H9 (cell line): ENCODE measurements around the gene RALGAPA2. TPM values are rescaled to one million over a fixed set of nuclear protein-coding genes. Genes with fewer than 3 reads are reported as not detected.
A peak's percentile ranks its signal among the peaks of the same experiment; 100 is the strongest.

Experiments used
- DNase-seq: peaks from one replicate; pipeline ENCODE4 v3.0.0-alpha.2; 2017
- H2AFZ ChIP-seq: one replicate; pipeline ENCODE4 v1.6.1; 2013; ENCODE audit warnings: mild to moderate bottlenecking, low read length, control low read depth, moderate library complexity
- H2AK5ac ChIP-seq: 2 replicates; pipeline ENCODE4 v1.6.1; 2013; ENCODE audit warnings: low read length, control low read depth, mixed read lengths; ENCODE audit not compliant: insufficient read length
- H2BK120ac ChIP-seq: one replicate; pipeline ENCODE4 v1.6.1; 2013; ENCODE audit warnings: low read depth, mild to moderate bottlenecking, low read length, control low read depth, inconsistent platforms; ENCODE audit not compliant: poor library complexity, severe bottlenecking
- H2BK12ac ChIP-seq: 2 replicates; pipeline ENCODE4 v1.6.1; 2013; ENCODE audit warnings: low read length, control low read depth, mixed read lengths, low read depth; ENCODE audit not compliant: insufficient read length
- H2BK15ac ChIP-seq: 2 replicates; pipeline ENCODE4 v1.6.1; 2013; ENCODE audit warnings: low read depth, low read length, control low read depth
- H2BK20ac ChIP-seq: one replicate; pipeline ENCODE4 v1.6.1; 2013; ENCODE audit warnings: low read depth, mild to moderate bottlenecking, low read length, control low read depth, inconsistent platforms; ENCODE audit not compliant: poor library complexity, severe bottlenecking
- H2BK5ac ChIP-seq: 2 replicates; pipeline ENCODE4 v1.6.1; 2013; ENCODE audit warnings: low read length, control low read depth, mixed read lengths; ENCODE audit not compliant: insufficient read length
- H3K14ac ChIP-seq: 2 replicates; pipeline ENCODE4 v1.6.1; 2013; ENCODE audit warnings: low read length, control low read depth; ENCODE audit not compliant: insufficient read depth
- H3K18ac ChIP-seq: 2 replicates; pipeline ENCODE4 v1.6.1; 2013; ENCODE audit warnings: low read depth, mild to moderate bottlenecking, mixed read lengths, low read length, control low read depth; ENCODE audit not compliant: insufficient read length
- H3K23ac ChIP-seq: 2 replicates; pipeline ENCODE4 v1.6.1; 2013; ENCODE audit warnings: low read length, control low read depth, mixed read lengths, low read depth; ENCODE audit not compliant: insufficient read length
- H3K23me2 ChIP-seq: 2 replicates; pipeline ENCODE4 v1.6.1; 2013; ENCODE audit warnings: low read depth, mild to moderate bottlenecking, mixed read lengths, low read length, control low read depth; ENCODE audit not compliant: insufficient read length, poor library complexity, severe bottlenecking
- H3K27ac ChIP-seq: 2 replicates; pipeline ENCODE4 v1.5.1; 2013; ENCODE audit warnings: low read length, control low read depth, mixed read lengths, low read depth; ENCODE audit not compliant: insufficient read length
- H3K27me3 ChIP-seq: 2 replicates; pipeline ENCODE4 v1.6.1; 2013; ENCODE audit warnings: low read length, control low read depth, inconsistent platforms; ENCODE audit not compliant: insufficient read depth
- H3K4ac ChIP-seq: 2 replicates; pipeline ENCODE4 v1.6.1; 2013; ENCODE audit warnings: low read depth, mild to moderate bottlenecking, control low read depth, inconsistent platforms, low read length, moderate library complexity
- H3K4me1 ChIP-seq: 2 replicates; pipeline ENCODE4 v1.6.1; 2013; ENCODE audit warnings: low read length, control low read depth, inconsistent platforms; ENCODE audit not compliant: insufficient read depth
- H3K4me2 ChIP-seq: 2 replicates; pipeline ENCODE4 v1.6.1; 2013; ENCODE audit warnings: low read length, control low read depth, mixed read lengths; ENCODE audit not compliant: insufficient read length, insufficient read depth
- H3K56ac ChIP-seq: 2 replicates; pipeline ENCODE4 v1.6.1; 2013; ENCODE audit warnings: low read depth, mild to moderate bottlenecking, mixed read lengths, low read length, control low read depth; ENCODE audit not compliant: insufficient read length
- H3K79me1 ChIP-seq: 2 replicates; pipeline ENCODE4 v1.6.1; 2013; ENCODE audit warnings: low read depth, mild to moderate bottlenecking, moderate library complexity, low read length, control low read depth, inconsistent platforms; ENCODE audit not compliant: insufficient read depth, poor library complexity, severe bottlenecking
- H3K79me2 ChIP-seq: 2 replicates; pipeline ENCODE4 v1.6.1; 2013; ENCODE audit warnings: low read length, control low read depth, inconsistent platforms; ENCODE audit not compliant: insufficient read depth
- H3K9ac ChIP-seq: 2 replicates; pipeline ENCODE4 v1.6.1; 2013; ENCODE audit warnings: low read length, control low read depth, mixed read lengths; ENCODE audit not compliant: insufficient read length; ENCODE audit errors: extremely low read depth
- H3K9me3 ChIP-seq: one replicate; pipeline ENCODE4 v1.6.1; 2013; ENCODE audit warnings: low read depth, low read length, inconsistent platforms; ENCODE audit not compliant: control insufficient read depth
- H3T11ph ChIP-seq: one replicate; pipeline ENCODE4 v1.6.1; 2013; ENCODE audit warnings: mild to moderate bottlenecking, low read length, control low read depth, inconsistent platforms
- H4K20me1 ChIP-seq: one replicate; pipeline ENCODE4 v1.6.1; 2013; ENCODE audit not compliant: control insufficient read depth, insufficient read length, insufficient read depth
- H4K5ac ChIP-seq: 2 replicates; pipeline ENCODE4 v1.6.1; 2013; ENCODE audit warnings: low read depth, mild to moderate bottlenecking, mixed read lengths, low read length, control low read depth; ENCODE audit not compliant: insufficient read length
- H4K8ac ChIP-seq: replicated peaks from 2 replicates; pipeline ENCODE4 v1.6.1; 2013; ENCODE audit warnings: low read length, control low read depth, mixed read lengths, low read depth; ENCODE audit not compliant: insufficient read length
- H4K91ac ChIP-seq: 2 replicates; pipeline ENCODE4 v1.6.1; 2013; ENCODE audit warnings: low read depth, mild to moderate bottlenecking, moderate library complexity, mixed read lengths, low read length, control low read depth; ENCODE audit not compliant: insufficient read length
- H3K27ac Mint-ChIP-seq, 3 experiments: 2 replicates in 2 of 3; 3 replicates in 1 of 3; pipeline ENCODE4 v1.8.0; 2020 to 2021; ENCODE audit warnings: mixed read lengths in 3 of 3, mild to moderate bottlenecking in 1 of 3, moderate library complexity in 1 of 3
- H3K27me3 Mint-ChIP-seq: 2 replicates; pipeline ENCODE4 v1.8.0; 2021; ENCODE audit warnings: low read depth, mild to moderate bottlenecking, moderate library complexity, mixed read lengths
- H3K36me3 Mint-ChIP-seq, 3 experiments: 2 replicates in 2 of 3; 3 replicates in 1 of 3; pipeline ENCODE4 v1.8.0; 2020 to 2021; ENCODE audit warnings: low read depth in 3 of 3, mixed read lengths in 3 of 3; ENCODE audit not compliant: insufficient read depth in 1 of 3
- H3K4me1 Mint-ChIP-seq, 2 experiments: 2 replicates each; pipeline ENCODE4 v1.8.0; 2020; ENCODE audit warnings: mixed read lengths in 2 of 2
- H3K4me3 Mint-ChIP-seq, 2 experiments: 2 replicates in 1 of 2; 3 replicates in 1 of 2; pipeline ENCODE4 v1.8.0; 2020 to 2021; ENCODE audit warnings: mild to moderate bottlenecking in 2 of 2, mixed read lengths in 2 of 2, moderate library complexity in 1 of 2
- H3K9me3 Mint-ChIP-seq, 2 experiments: 2 replicates in 1 of 2; 3 replicates in 1 of 2; pipeline ENCODE4 v1.8.0; 2020; ENCODE audit warnings: mild to moderate bottlenecking in 2 of 2, mixed read lengths in 2 of 2, moderate library complexity in 1 of 2
- WGBS: extraction: QIAGEN DNeasy Blood & Tissue Kit; methylation state at CpG from one replicate; pipeline ENCODE4 v1.1.7; 2013; ENCODE audit warnings: missing lambda C conversion rate, low lambda C conversion rate, mixed read lengths; ENCODE audit not compliant: insufficient read length; ENCODE audit errors: extremely low coverage; 5-methylcytosine and 5-hydroxymethylcytosine counted together
- total RNA-seq: library from RNA; stranded (reverse); gene quantifications from 2 replicates; pipeline ENCODE4 v1.2.1, GENCODE V29; 2021
- TF ChIP-seq, protein P1 (sequence below): fragments of 200-600 bp; sonication (generic); conservative IDR thresholded peaks from 3 replicates; pipeline ENCODE4 v1.8.0; 2021; ENCODE audit warnings: antibody characterized with exemption, mild to moderate bottlenecking

Gene RALGAPA2
- total RNA-seq, 1 experiment from 2014 or later: 16.6 TPM

DNA sequence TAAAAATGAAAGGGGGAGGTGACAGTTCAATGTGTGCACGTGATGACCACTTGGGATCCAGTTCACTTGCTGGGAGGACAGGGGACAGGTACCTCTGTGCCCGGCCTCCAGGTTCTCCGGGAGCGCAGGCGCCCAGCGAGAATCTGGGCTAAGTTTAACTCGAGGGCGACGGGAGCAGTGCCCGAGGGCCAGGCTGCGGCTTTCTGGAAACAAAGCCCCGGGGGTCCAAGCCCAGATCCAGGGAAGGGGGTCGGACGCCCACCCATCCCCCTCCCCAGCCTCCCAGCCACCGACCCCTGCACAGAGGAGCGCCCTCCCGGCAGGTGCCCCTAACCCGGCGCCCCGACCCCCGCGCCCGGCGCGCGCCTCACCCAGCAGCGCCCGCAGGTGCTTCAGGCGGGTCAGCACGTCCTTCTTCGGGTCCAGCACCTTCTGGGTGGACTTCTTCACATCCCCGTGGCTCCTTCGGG, 405 bp downstream of the RALGAPA2 start:
- Histone ChIP-seq H2BK120ac (no peak overlapping the region), H2AFZ (no peak overlapping the region), H3K27ac (no peak overlapping the region), H3K9ac (peak overlapping the region; percentile 63), H3K4me1 (peaks cover 4% of the 10 kb centered on the region), H3K23ac (no peak overlapping the region), H3K27me3 (no peaks in the 10 kb centered on the region), H3K4me2 (peak overlapping the region; percentile 75), H4K5ac (no peak overlapping the region), H2BK15ac (no peak overlapping the region), H2BK5ac (no peak overlapping the region), H4K8ac (no peak overlapping the region), H3K14ac (no peak overlapping the region), H3K23me2 (peaks cover 6% of the 10 kb centered on the region), H2BK12ac (no peak overlapping the region), H3T11ph (no peak overlapping the region), H4K91ac (no peak overlapping the region), H2BK20ac (no peak overlapping the region), H3K9me3 (no peaks in the 10 kb centered on the region), H3K4ac (no peak overlapping the region), H3K18ac (no peak overlapping the region), H4K20me1 (no peaks in the 10 kb centered on the region), H3K79me2 (peaks cover 1% of the 10 kb centered on the region; the same call in 1 of the 2 replicates), H3K56ac (no peak overlapping the region), H2AK5ac (no peak overlapping the region), H3K79me1 (no peaks in the 10 kb centered on the region)
- peak overlapping the region; percentile 78 to 86 for H3K4me3 Mint-ChIP-seq
- WGBS: no CpG with 5 or more reads among the region's 33 CpGs
- no peak overlapping the region for H3K27ac Mint-ChIP-seq
- no peaks in the 10 kb centered on the region; a peak in 1 of 7 replicates for H3K36me3 Mint-ChIP-seq
- H3K4me1 Mint-ChIP-seq: peaks cover 21 to 26% of the 10 kb centered on the region in 2 experiments
- no peaks in the 10 kb centered on the region for H3K27me3 Mint-ChIP-seq
- no peaks in the 10 kb centered on the region for H3K9me3 Mint-ChIP-seq
- TF ChIP-seq, protein P1, sequence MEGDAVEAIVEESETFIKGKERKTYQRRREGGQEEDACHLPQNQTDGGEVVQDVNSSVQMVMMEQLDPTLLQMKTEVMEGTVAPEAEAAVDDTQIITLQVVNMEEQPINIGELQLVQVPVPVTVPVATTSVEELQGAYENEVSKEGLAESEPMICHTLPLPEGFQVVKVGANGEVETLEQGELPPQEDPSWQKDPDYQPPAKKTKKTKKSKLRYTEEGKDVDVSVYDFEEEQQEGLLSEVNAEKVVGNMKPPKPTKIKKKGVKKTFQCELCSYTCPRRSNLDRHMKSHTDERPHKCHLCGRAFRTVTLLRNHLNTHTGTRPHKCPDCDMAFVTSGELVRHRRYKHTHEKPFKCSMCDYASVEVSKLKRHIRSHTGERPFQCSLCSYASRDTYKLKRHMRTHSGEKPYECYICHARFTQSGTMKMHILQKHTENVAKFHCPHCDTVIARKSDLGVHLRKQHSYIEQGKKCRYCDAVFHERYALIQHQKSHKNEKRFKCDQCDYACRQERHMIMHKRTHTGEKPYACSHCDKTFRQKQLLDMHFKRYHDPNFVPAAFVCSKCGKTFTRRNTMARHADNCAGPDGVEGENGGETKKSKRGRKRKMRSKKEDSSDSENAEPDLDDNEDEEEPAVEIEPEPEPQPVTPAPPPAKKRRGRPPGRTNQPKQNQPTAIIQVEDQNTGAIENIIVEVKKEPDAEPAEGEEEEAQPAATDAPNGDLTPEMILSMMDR: no peak
- DNase-seq: no peak
